ENCODE data around the gene SOWAHC. TPM values are rescaled to one million over a fixed set of nuclear protein-coding genes. Genes with fewer than 3 reads are reported as not detected.
A peak's percentile ranks its signal among the peaks of the same experiment; 100 is the strongest.
"Not testable (repeated sequence)": the region's sequence is repeated elsewhere in the genome, so short reads cannot be mapped to it uniquely, and the experiment has no call there.

The SOWAHC gene
- polyA plus RNA-seq, 1 of the 3 experiments (the other 2 are of a cell fraction), result 2.9 TPM

GRCh38 chr2:109613922-109614714, at the start of gene SOWAHC, which contains the start of gene SEPTIN10 (continued):
- TF ChIP-seq REST (IDR thresholded peaks at IDR 0.05; ENCODE audit: low read depth, low read length) (no peak), RXRA (IDR thresholded peaks at IDR 0.05; ENCODE audit: borderline replicate concordance, low read depth) (no peak), FOXM1 (IDR thresholded peaks at IDR 0.05; ENCODE audit: low read depth) (no peak), IRF3 (IDR thresholded peaks at IDR 0.05; ENCODE audit: low read depth, low read length) (no peak), TAF1 (IDR thresholded peaks at IDR 0.05; ENCODE audit: borderline replicate concordance, low read depth, low read length) (peak; percentile 78; the same call in 1 of the 2 replicates), RAD21 (IDR thresholded peaks at IDR 0.05; ENCODE audit: low read length) (no peak), FOSL2 (IDR thresholded peaks at IDR 0.05; ENCODE audit: borderline replicate concordance, low read depth) (0 out of 2 replicates have a peak, but pooled peaks have one; percentile 7), ELF1 (IDR thresholded peaks at IDR 0.05) (peak; percentile 84), TEAD4 (IDR thresholded peaks at IDR 0.05; ENCODE audit: borderline replicate concordance, insufficient read depth) (no peak), FOXJ3 (CRISPR knock-in tag; IDR thresholded peaks at IDR 0.05) (no peak)

GRCh38 chr2:109575373-109575772, 38.8 kb upstream of the SOWAHC start:
- Histone ChIP-seq H3K9me3 (no peaks in the 10 kb centered on the region), H3K9ac (no peak overlapping the region), H3K36me3 (replicated peaks in 1 of 2; ENCODE audit: control insufficient read depth in 1 of 2, insufficient read depth in 2 of 2, low read length in 1 of 2) (peaks cover 15 to 70% of the 10 kb centered on the region in 2 experiments), H4K20me1 (ENCODE audit: insufficient read depth) (no peaks in the 10 kb centered on the region), H3K4me1 (ENCODE audit: control insufficient read depth in 1 of 2, insufficient read depth in 2 of 2, low read depth in 1 of 2, low read length in 1 of 2) (no peaks in the 10 kb centered on the region), H3K27me3 (ENCODE audit: insufficient read depth) (no peaks in the 10 kb centered on the region), H3K27ac (ENCODE audit: low read depth in 2 of 2, low read length in 1 of 2) (no peak overlapping the region), H2AFZ (ENCODE audit: low read depth) (no peak overlapping the region), H3K79me2 (ENCODE audit: insufficient read depth) (peaks cover 34% of the 10 kb centered on the region), H3K9me2 (no peaks in the 10 kb centered on the region), H3F3A (replicated peaks; ENCODE audit: insufficient read depth) (peaks cover 7% of the 10 kb centered on the region), H3K4me2 (no peak overlapping the region), H3K4me3 (ENCODE audit: low read depth in 2 of 2, low read length in 1 of 2) (no peak overlapping the region)
- ChIA-PET POLR2A (no interaction called here), CTCF (interaction anchor here (0.6 to 3.8 kb wide), 2 partner anchors 29 to 161 kb away, joined by 3 to 24 read pairs; no protein-coding TSS in a partner anchor)
- TF ChIP-seq GATA2 (CRISPR knock-in tag; IDR thresholded peaks at IDR 0.05), result no peak
- no peak for TF ChIP-seq JUND (IDR thresholded peaks at IDR 0.05)
- no peak for TF ChIP-seq EZH2phosphoT487 (IDR thresholded peaks at IDR 0.05; ENCODE audit: borderline replicate concordance, low read depth)
- no peak for TF ChIP-seq USF2 (IDR thresholded peaks at IDR 0.05; ENCODE audit: borderline replicate concordance, low read depth, low read length)
- TF ChIP-seq RCOR1 (IDR thresholded peaks at IDR 0.05; ENCODE audit: low read length), result no peak
- TF ChIP-seq ZBTB33 (IDR thresholded peaks at IDR 0.05; ENCODE audit: borderline replicate concordance, low read depth), result no peak
- no peak for TF ChIP-seq ELF1 (IDR thresholded peaks at IDR 0.05)
- no peak for TF ChIP-seq TAF1 (IDR thresholded peaks at IDR 0.05; ENCODE audit: borderline replicate concordance, low read depth, low read length)
- 58% methylated on average over 1 of the region's 1 CpG for WGBS (ENCODE audit: low lambda C conversion rate)
- DNase-seq, result no peak

GRCh38 chr2:109577630-109578029, 36.5 kb upstream of the SOWAHC start:
- DNase-seq; H4K20me1 ChIP-seq (ENCODE audit: insufficient read depth); CTCF ChIA-PET; H3K4me2 ChIP-seq; H3K9me3 ChIP-seq; H2AFZ ChIP-seq (ENCODE audit: low read depth); H3F3A ChIP-seq (replicated peaks; ENCODE audit: insufficient read depth); H3K4me1 ChIP-seq (ENCODE audit: control insufficient read depth in 1 of 2, insufficient read depth in 2 of 2, low read depth in 1 of 2, low read length in 1 of 2); H3K27ac ChIP-seq (ENCODE audit: low read depth in 2 of 2, low read length in 1 of 2); H3K27me3 ChIP-seq (ENCODE audit: insufficient read depth); H3K9ac ChIP-seq; H3K4me3 ChIP-seq (ENCODE audit: low read depth in 2 of 2, low read length in 1 of 2); H3K9me2 ChIP-seq; POLR2A ChIA-PET: not testable (repeated sequence)
- Histone ChIP-seq H3K36me3 (replicated peaks in 1 of 2; ENCODE audit: control insufficient read depth in 1 of 2, insufficient read depth in 2 of 2, low read length in 1 of 2) (peaks cover 8 to 62% of the 10 kb centered on the region in 2 experiments), H3K79me2 (ENCODE audit: insufficient read depth) (peaks cover 53% of the 10 kb centered on the region)
- 97% methylated on average over 7 of the region's 7 CpGs for WGBS (ENCODE audit: low lambda C conversion rate)
